ENCODE measurements around the gene BYSL.

GRCh38 chr6:41877051-41877680 lies 44.1 kb upstream of the BYSL start:
- TF ChIP-seq CTCF (IDR thresholded peaks at IDR 0.05) (no peak), EZH2 (IDR thresholded peaks at IDR 0.05) (no peak), EZH2phosphoT487 (IDR thresholded peaks at IDR 0.05) (no peak)
